ENCODE results near the gene FGF18. TPM values are rescaled to one million over a fixed set of nuclear protein-coding genes. Genes with fewer than 3 reads are reported as not detected.

Gene FGF18
- total RNA-seq, 4 donors from 2014 or later, result 0.14 to 0.32 TPM; not detected in 2

DNA sequence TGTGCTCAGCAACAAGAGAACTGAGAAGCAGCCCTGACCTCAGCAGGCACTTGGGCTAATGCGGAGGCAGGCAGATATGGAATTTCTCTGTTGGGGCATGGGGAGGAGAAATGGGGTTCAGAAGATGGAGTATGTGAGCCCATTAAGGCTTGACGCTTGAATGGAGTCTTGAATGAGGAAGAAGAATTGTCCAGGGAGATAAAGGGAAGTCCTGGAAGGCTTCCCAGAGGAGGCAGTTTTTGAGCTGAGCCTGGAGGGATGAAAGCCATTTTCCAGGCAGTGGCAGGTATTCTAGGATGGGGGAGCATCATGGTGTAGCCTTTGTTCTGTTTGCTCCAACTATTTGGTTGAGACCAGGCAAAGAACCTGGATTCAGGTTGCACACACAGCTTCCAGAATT, 34.5 kb downstream of the FGF18 start:
- Histone ChIP-seq H3K4me1 (peaks cover 0 to 10% (median 6%) of the 10 kb centered on the region in 4 donors), H3K27me3 (peaks cover 16% of the 10 kb centered on the region), H3K27ac (no peak overlapping the region), H3K4me3 (no peak overlapping the region), H3K36me3 (no peaks in the 10 kb centered on the region), H3K9me3 (no peaks in the 10 kb centered on the region)
- WGBS, 2 donors (ENCODE audit: low coverage in 1 of 2), result 98 to 100% methylated on average over 2 of the region's 2 CpGs
- no peak for DNase-seq
- in situ Hi-C loops (cut with MboI; ENCODE audit: low pct_ligation_motif_present in 1 of 4, low pct_unique_long_range_greater_than_20kb in 1 of 4, low sequenced_read_pairs in 3 of 4) (no loop called here), intact Hi-C loops (cut with DNase I; ENCODE audit: low total_unique reads) (no loop called here)
- TF ChIP-seq EP300 (IDR thresholded peaks at IDR 0.05; ENCODE audit: low read depth) (no peak), POLR2AphosphoS5 (IDR thresholded peaks at IDR 0.05) (no peak), POLR2A (IDR thresholded peaks at IDR 0.05) (no peak)
- TF ChIP-seq, protein P1, sequence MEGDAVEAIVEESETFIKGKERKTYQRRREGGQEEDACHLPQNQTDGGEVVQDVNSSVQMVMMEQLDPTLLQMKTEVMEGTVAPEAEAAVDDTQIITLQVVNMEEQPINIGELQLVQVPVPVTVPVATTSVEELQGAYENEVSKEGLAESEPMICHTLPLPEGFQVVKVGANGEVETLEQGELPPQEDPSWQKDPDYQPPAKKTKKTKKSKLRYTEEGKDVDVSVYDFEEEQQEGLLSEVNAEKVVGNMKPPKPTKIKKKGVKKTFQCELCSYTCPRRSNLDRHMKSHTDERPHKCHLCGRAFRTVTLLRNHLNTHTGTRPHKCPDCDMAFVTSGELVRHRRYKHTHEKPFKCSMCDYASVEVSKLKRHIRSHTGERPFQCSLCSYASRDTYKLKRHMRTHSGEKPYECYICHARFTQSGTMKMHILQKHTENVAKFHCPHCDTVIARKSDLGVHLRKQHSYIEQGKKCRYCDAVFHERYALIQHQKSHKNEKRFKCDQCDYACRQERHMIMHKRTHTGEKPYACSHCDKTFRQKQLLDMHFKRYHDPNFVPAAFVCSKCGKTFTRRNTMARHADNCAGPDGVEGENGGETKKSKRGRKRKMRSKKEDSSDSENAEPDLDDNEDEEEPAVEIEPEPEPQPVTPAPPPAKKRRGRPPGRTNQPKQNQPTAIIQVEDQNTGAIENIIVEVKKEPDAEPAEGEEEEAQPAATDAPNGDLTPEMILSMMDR (IDR thresholded peaks at IDR 0.05), result no peak

DNA sequence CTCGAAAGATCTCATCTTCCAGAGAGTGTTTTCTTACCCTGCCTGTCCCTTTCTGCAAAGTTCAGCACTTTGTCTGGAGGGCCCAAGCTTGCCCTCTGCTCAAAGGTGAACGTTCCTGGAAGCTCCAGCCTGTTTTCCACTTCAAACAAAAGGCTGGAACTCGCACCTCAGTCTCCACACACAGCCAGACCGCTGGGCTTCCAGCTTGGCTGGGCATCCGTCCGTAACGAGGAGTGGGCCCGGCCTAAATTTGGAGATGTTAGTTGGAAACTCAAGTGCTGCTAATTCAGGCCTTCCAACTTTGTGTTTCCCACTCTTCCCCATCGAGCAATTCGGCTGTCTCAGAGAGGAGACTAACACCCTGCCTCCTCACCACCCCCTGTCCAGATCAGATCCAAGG, 35.1 kb downstream of the FGF18 start:
- in situ Hi-C loops (cut with MboI; ENCODE audit: low pct_ligation_motif_present in 1 of 4, low pct_unique_long_range_greater_than_20kb in 1 of 4, low sequenced_read_pairs in 3 of 4) (no loop called here), intact Hi-C loops (cut with DNase I; ENCODE audit: low total_unique reads) (no loop called here)
- peaks cover 16% of the 10 kb centered on the region for H3K27me3 ChIP-seq
- TF ChIP-seq POLR2AphosphoS5 (IDR thresholded peaks at IDR 0.05), result no peak
- no peak for DNase-seq
- no peak overlapping the region for H3K27ac ChIP-seq
- H3K9me3 ChIP-seq, result no peaks in the 10 kb centered on the region
- no peaks in the 10 kb centered on the region for H3K36me3 ChIP-seq
- peaks cover 0 to 10% (median 6%) of the 10 kb centered on the region in 4 donors for H3K4me1 ChIP-seq
- no peak overlapping the region for H3K4me3 ChIP-seq
- WGBS, 2 donors (ENCODE audit: low coverage in 1 of 2), result 73 to 100% methylated on average over 1 to 10 of the region's 10 CpGs

DNA sequence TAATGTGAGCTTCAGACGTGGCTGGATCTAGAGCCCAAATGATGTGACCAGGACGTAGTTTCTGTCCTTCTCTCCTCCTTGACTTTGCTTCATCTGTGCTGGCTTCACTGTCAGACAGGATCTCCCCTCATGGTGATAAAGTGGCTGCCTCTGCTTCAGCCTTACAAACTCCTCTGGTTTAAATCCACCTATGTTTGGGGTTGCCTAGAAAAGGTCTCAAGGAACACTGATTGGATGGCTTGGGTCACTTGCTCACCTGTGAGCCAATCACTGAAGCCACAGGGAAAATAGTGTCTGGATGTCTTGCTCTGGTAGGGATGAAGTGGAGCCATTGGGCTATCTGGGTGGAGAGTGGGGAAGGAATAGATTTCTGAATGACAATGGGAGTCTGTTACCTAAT, 36.1 kb downstream of the FGF18 start:
- TF ChIP-seq, protein P1 (IDR thresholded peaks at IDR 0.05), result no peak
- TF ChIP-seq POLR2AphosphoS5 (IDR thresholded peaks at IDR 0.05) (no peak), POLR2A (IDR thresholded peaks at IDR 0.05) (no peak)
- H3K4me1 ChIP-seq, result peaks cover 0 to 10% (median 6%) of the 10 kb centered on the region in 4 donors
- in situ Hi-C loops (cut with MboI; ENCODE audit: low pct_ligation_motif_present in 1 of 4, low pct_unique_long_range_greater_than_20kb in 1 of 4, low sequenced_read_pairs in 3 of 4) (no loop called here), intact Hi-C loops (cut with DNase I; ENCODE audit: low total_unique reads) (no loop called here)
- no peak overlapping the region for H3K27ac ChIP-seq
- no peaks in the 10 kb centered on the region for H3K36me3 ChIP-seq
- no peaks in the 10 kb centered on the region for H3K9me3 ChIP-seq
- peaks cover 12% of the 10 kb centered on the region for H3K27me3 ChIP-seq
- no peak overlapping the region for H3K4me3 ChIP-seq
- WGBS, 2 donors (ENCODE audit: low coverage in 1 of 2), result 60% methylated on average over 2 of the region's 2 CpGs; no CpG with 5 or more reads in 1 of the 2 donors
- DNase-seq, result no peak

DNA sequence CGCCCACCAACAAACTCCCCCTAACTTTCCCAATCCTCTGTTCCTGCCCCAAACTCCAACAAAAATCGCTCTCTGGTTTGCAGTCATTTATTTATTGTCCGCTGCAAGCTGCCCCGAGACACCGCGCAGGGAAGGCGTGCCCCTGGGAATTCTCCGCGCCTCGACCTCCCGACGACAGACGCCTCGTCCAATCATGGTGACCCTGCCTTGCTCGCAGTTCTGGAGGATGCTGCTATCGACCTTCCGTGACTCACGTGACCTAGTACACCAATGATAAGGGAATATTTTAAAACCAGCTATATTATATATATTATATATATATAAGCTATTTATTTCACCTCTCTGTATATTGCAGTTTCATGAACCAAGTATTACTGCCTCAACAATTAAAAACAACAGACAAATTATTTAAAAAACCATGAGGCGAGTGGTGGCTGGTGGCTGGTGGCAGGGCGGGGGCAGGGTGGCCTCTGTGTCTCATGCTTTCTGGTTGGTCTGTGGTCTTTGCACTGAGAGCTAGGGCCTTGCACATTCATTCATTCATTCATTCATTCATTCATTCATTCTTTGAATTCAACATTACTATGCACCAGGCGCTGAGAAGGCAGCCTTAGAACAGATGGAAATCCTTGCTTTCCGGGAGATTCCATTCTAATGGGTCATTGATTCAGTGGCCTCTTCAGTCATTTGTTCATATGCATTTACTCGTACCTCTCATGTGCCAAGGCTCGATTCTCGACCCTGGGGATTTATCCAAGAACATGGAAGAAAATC, 37.9 kb downstream of the FGF18 start:
- 93 to 94% methylated on average over 10 to 25 of the region's 25 CpGs for WGBS, 2 donors (ENCODE audit: low coverage in 1 of 2)
- Histone ChIP-seq H3K9me3 (no peaks in the 10 kb centered on the region), H3K4me1 (no peaks in the 10 kb centered on the region), H3K27ac (no peak overlapping the region), H3K4me3 (no peak overlapping the region), H3K27me3 (no peaks in the 10 kb centered on the region), H3K36me3 (no peaks in the 10 kb centered on the region)
- TF ChIP-seq, protein P1 (IDR thresholded peaks at IDR 0.05), result no peak
- TF ChIP-seq POLR2AphosphoS5 (IDR thresholded peaks at IDR 0.05) (no peak), EP300 (IDR thresholded peaks at IDR 0.05; ENCODE audit: low read depth) (no peak), POLR2A (IDR thresholded peaks at IDR 0.05) (no peak)
- DNase-seq, result no peak
- intact Hi-C loops (cut with DNase I; ENCODE audit: low total_unique reads), result no loop called here
- in situ Hi-C loops (cut with MboI; ENCODE audit: low pct_ligation_motif_present in 1 of 4, low pct_unique_long_range_greater_than_20kb in 1 of 4, low sequenced_read_pairs in 3 of 4), result no loop called here
